HepG2 (cell line): ENCODE measurements around the gene SCAI. TPM values are rescaled to one million over a fixed set of nuclear protein-coding genes. Genes with fewer than 3 reads are reported as not detected.
A peak's percentile ranks its signal among the peaks of the same experiment; 100 is the strongest.

Experiments
- ATAC-seq: fragments of 200-7000 bp; cut with Tn5 transposase; 3 replicates; pipeline ENCODE4 v1.9.1; 2020; ENCODE audit warnings: mild to moderate bottlenecking, moderate library complexity
- BruUV-seq: library from RNA; stranded (reverse); fragments of 400-500 nt; replicated peaks from 2 replicates; lab custom pipeline; 2021; lab: Mats Ljungman, UMichigan
- CTCF ChIA-PET: fragments of 300-600 bp; formaldehyde crosslinking; extraction: SDS; loops from one replicate; lab custom pipeline; 2021; ENCODE audit warnings: low total read pairs, inconsistent platforms, low intra/inter-chr PET ratio; lab: Yijun Ruan, JAX
- POLR2A ChIA-PET: fragments of 350-600 bp; sonication (Branson Sonifier 250); formaldehyde crosslinking; loops from one replicate; lab custom pipeline; 2020; ENCODE audit warnings: antibody characterized with exemption, inconsistent platforms; lab: Yijun Ruan, JAX
- DNase-seq: peaks from one replicate; pipeline ENCODE4 v3.0.0-alpha.2; 2015; ENCODE audit warnings: low spot score
- FAIRE-seq: peaks from 3 replicates; lab custom pipeline; 2011; peaks lifted over from hg19 to GRCh38; lab: Jason Lieb, UNC
- H2AFZ ChIP-seq: one replicate; pipeline ENCODE4 v1.6.1; 2011; ENCODE audit warnings: low read length, inconsistent platforms
- H3K27ac ChIP-seq: fragments of 300-600 bp; 3 replicates; pipeline ENCODE4 v1.8.0; 2011; ENCODE audit warnings: mixed run types, mild to moderate bottlenecking, mixed read lengths, low read length, inconsistent platforms; ENCODE audit not compliant: insufficient read depth; ENCODE audit errors: extremely low read length
- H3K27me3 ChIP-seq, 2 experiments: fragments of 200-600 bp in 1 of 2; 2 replicates in 1 of 2; 3 replicates in 1 of 2; pipeline versions ENCODE4 v1.6.0 to v1.8.0; 2011; ENCODE audit warnings: low read length in 2 of 2, mild to moderate bottlenecking in 2 of 2, moderate library complexity in 2 of 2, inconsistent platforms in 1 of 2; ENCODE audit not compliant: insufficient read depth in 2 of 2, control insufficient read depth in 1 of 2
- H3K36me3 ChIP-seq, 2 experiments: fragments of 200-600 bp in 1 of 2; replicated peaks in 1 of 2; 2 replicates in 1 of 2; 3 replicates in 1 of 2; pipeline versions ENCODE4 v1.5.1 to v1.8.0; 2011; ENCODE audit warnings: low read length in 2 of 2, inconsistent platforms in 1 of 2; ENCODE audit not compliant: insufficient read depth in 2 of 2, control insufficient read depth in 1 of 2
- H3K4me1 ChIP-seq: 2 replicates; pipeline ENCODE4 v1.5.1; 2012; ENCODE audit warnings: low read length, inconsistent platforms; ENCODE audit not compliant: insufficient read depth
- H3K4me2 ChIP-seq: 2 replicates; pipeline ENCODE4 v1.6.0; 2011; ENCODE audit warnings: low read depth, low read length, inconsistent platforms
- H3K4me3 ChIP-seq, 3 experiments: fragments of 200-600 bp in 1 of 3; sonication (generic), shearing (Covaris generic) in 1 of 3; replicated peaks in 1 of 3; 2 replicates each; pipeline ENCODE4 v1.5.1; 2011 to 2016; ENCODE audit warnings: low read length in 3 of 3, inconsistent platforms in 2 of 3, low read depth in 2 of 3, mild to moderate bottlenecking in 2 of 3, control low read depth in 1 of 3, mixed read lengths in 1 of 3; ENCODE audit not compliant: insufficient read depth in 1 of 3
- H3K79me2 ChIP-seq: one replicate; pipeline ENCODE4 v1.6.1; 2011; ENCODE audit warnings: low read length, inconsistent platforms; ENCODE audit not compliant: insufficient read depth
- H3K9ac ChIP-seq: 2 replicates; pipeline ENCODE4 v1.6.0; 2011; ENCODE audit warnings: mild to moderate bottlenecking, low read depth, low read length, inconsistent platforms; ENCODE audit not compliant: insufficient read depth
- H3K9me3 ChIP-seq: 2 replicates; pipeline ENCODE4 v1.5.1; 2012; ENCODE audit warnings: mild to moderate bottlenecking, low read length
- H4K20me1 ChIP-seq: 2 replicates; pipeline ENCODE4 v1.6.0; 2011; ENCODE audit warnings: inconsistent platforms, mild to moderate bottlenecking, low read length, moderate library complexity; ENCODE audit not compliant: insufficient read depth
- FOSL2 ChIP-seq: sonication (generic); formaldehyde crosslinking; IDR thresholded peaks from 2 replicates; pipeline ENCODE4 v1.4.0; 2020; ENCODE audit warnings: missing genetic modification reagents
- HNF1A ChIP-seq, 2 experiments: sonication (generic) in 1 of 2; formaldehyde crosslinking in 1 of 2; IDR thresholded peaks; 2 replicates each; pipeline versions ENCODE4 v1.4.0 to v1.6.1; 2016 to 2020; ENCODE audit warnings: borderline replicate concordance in 1 of 2, low read depth in 1 of 2, mild to moderate bottlenecking in 1 of 2, missing genetic modification reagents in 1 of 2
- JARID2 ChIP-seq: sonication (generic); formaldehyde crosslinking; IDR thresholded peaks from 2 replicates; pipeline ENCODE4 v1.8.1; 2023; ENCODE audit warnings: missing genetic modification reagents, inconsistent platforms; ENCODE audit not compliant: insufficient replicate concordance
- MAZ ChIP-seq, 2 experiments: sonication (generic) in 1 of 2; formaldehyde crosslinking in 1 of 2; IDR thresholded peaks; 2 replicates each; pipeline versions ENCODE4 v1.5.0 to v1.6.1; 2012 to 2020; ENCODE audit warnings: low read depth in 2 of 2, mild to moderate bottlenecking in 2 of 2, borderline replicate concordance in 1 of 2, improper control_type of control experiment in 1 of 2, low read length in 1 of 2, missing genetic modification reagents in 1 of 2, moderate library complexity in 1 of 2
- ZBTB33 ChIP-seq: sonication (generic); formaldehyde crosslinking; IDR thresholded peaks from 2 replicates; pipeline ENCODE4 v1.4.0; 2020; ENCODE audit warnings: missing genetic modification reagents
- ZNF609 ChIP-seq: sonication (generic); formaldehyde crosslinking; IDR thresholded peaks from 2 replicates; pipeline ENCODE4 v1.4.0; 2020; ENCODE audit warnings: mild to moderate bottlenecking, missing genetic modification reagents, borderline replicate concordance
- whole genome bisulfite sequencing: methylation state at CpG from one replicate; pipeline ENCODE4 v1.1.6; 2017; ENCODE audit warnings: low lambda C conversion rate; 5-methylcytosine and 5-hydroxymethylcytosine counted together
- in situ Hi-C: cut with HindIII; loops from 2 replicates; pipeline ENCODE4 v1.10.0; 2017; ENCODE audit warnings: low pct_unique_long_range_greater_than_20kb; ENCODE audit not compliant: extremely low pct_ligation_motif_present
- intact Hi-C: fragments of 100-400 bp; cut with micrococcal nuclease; formaldehyde crosslinking; loops from one replicate; pipeline ENCODE4 v1.10.0; 2022; ENCODE audit not compliant: unreplicated experiment
- polyA plus RNA-seq, 8 experiments: library from polyadenylated mRNA; depleted of rRNA in 3 of 8; stranded (reverse) in 7 of 8; unstranded in 1 of 8; fragments of >200 nt; fragmentation: Illumina TruSeq in 4 of 8; extraction: Trizol in 4 of 8; gene quantifications; 2 replicates each; pipeline versions ENCODE4 v1.2.1 to v1.2.3, GENCODE V29; 2011 to 2016; ENCODE audit warnings: low read depth in 4 of 8, missing spikeins in 1 of 8, mixed read lengths in 1 of 8; ENCODE audit not compliant: insufficient read depth in 1 of 8
- total RNA-seq, 5 experiments: library from RNA; depleted of rRNA; stranded (reverse); fragments of >200 nt; fragmentation: Illumina TruSeq; extraction: Trizol; gene quantifications; 2 replicates each; pipeline ENCODE4 v1.2.3, GENCODE V29; 2016; ENCODE audit warnings: low read depth in 1 of 5

SCAI gene
- total and polyA plus RNA-seq, 2 of the 13 experiments (the other 11 are each of a cell fraction or from before 2014, with no cell fraction given) = 4.4 to 8.4 TPM

- no peak for TF ChIP-seq MAZ (IDR thresholded peaks at IDR 0.05; ENCODE audit: borderline replicate concordance, low read depth, low read length)
- TF ChIP-seq MAZ (CRISPR knock-in tag; IDR thresholded peaks at IDR 0.05; ENCODE audit: low read depth) = no peak
- no peak for TF ChIP-seq HNF1A (IDR thresholded peaks at IDR 0.05; ENCODE audit: low read depth)
- TF ChIP-seq HNF1A (CRISPR knock-in tag; IDR thresholded peaks at IDR 0.05; ENCODE audit: borderline replicate concordance) = no peak
- no peak for TF ChIP-seq JARID2 (CRISPR knock-in tag)
Observed at GRCh38 chr9:125146247-125146646, 2.9 kb upstream of the SCAI start (continued).

GRCh38 chr9:125145425-125145824 is 2.1 kb upstream of the SCAI start:
- no peak overlapping the region for H3K9ac ChIP-seq
- peaks cover 7% of the 10 kb centered on the region for H3K79me2 ChIP-seq
- intact Hi-C loops = loop anchor here (10.0 kb wide), 2 partner anchors 281 to 371 kb away; partner anchors contain the start of genes ARPC5L, NR6A1, OLFML2A and RPL35
- peaks cover 0 to 5% of the 10 kb centered on the region in 2 experiments; a peak in 3 of 5 replicates for H3K36me3 ChIP-seq
- ATAC-seq = no peak
- no peaks in the 10 kb centered on the region; a peak in 1 of 5 replicates for H3K27me3 ChIP-seq
- H3K9me3 ChIP-seq = no peaks in the 10 kb centered on the region
- no peak overlapping the region for H3K27ac ChIP-seq
- H2AFZ ChIP-seq = no peak overlapping the region
- no peaks in the 10 kb centered on the region for H4K20me1 ChIP-seq
- no peak for DNase-seq
- ChIA-PET POLR2A (no interaction called here), CTCF (no interaction called here)
- TF ChIP-seq ZBTB33 (CRISPR knock-in tag) (peak; percentile 64; the same call in 1 of the 2 replicates), ZNF609 (CRISPR knock-in tag) (no peak), FOSL2 (CRISPR knock-in tag) (no peak)
- TF ChIP-seq, all 625 proteins: peak for 1
- no peak overlapping the region for H3K4me2 ChIP-seq
- in situ Hi-C loops = no loop called here
- no TSS peak for BruUV-seq
- no peak for FAIRE-seq
- peaks cover 25% of the 10 kb centered on the region for H3K4me1 ChIP-seq
- no peak overlapping the region for H3K4me3 ChIP-seq
- 79% methylated on average over 4 of the region's 4 CpGs for WGBS
